A549 (cell line): Measurements from ENCODE around the gene TPM4. TPM values are rescaled to one million over a fixed set of nuclear protein-coding genes. Genes with fewer than 3 reads are reported as not detected.

Experiments used
- ATAC-seq, 2 experiments: fragments of 200-7000 bp in 1 of 2; fragments of >200 bp in 1 of 2; cut with Nextera tagmentation in 1 of 2; cut with Tn5 transposase in 1 of 2; 3 replicates each; pipeline versions ENCODE4 v1.8.0 to v1.9.1; 2018 to 2020; ENCODE audit warnings: mild to moderate bottlenecking in 1 of 2, moderate library complexity in 1 of 2
- CTCF ChIA-PET: fragments of 300-600 bp; sonication (Branson Sonifier 250); formaldehyde crosslinking; extraction: SDS; loops from one replicate; lab custom pipeline; 2021; ENCODE audit warnings: antibody characterized with exemption, inconsistent platforms; lab: Yijun Ruan, JAX
- POLR2A ChIA-PET: fragments of 350-600 bp; formaldehyde crosslinking; extraction: SDS; loops from one replicate; lab custom pipeline; 2021; ENCODE audit warnings: antibody characterized with exemption, inconsistent platforms; lab: Yijun Ruan, JAX
- DNase-seq, 2 experiments: peaks; one replicate each; pipeline versions ENCODE4 v3.0.0 to v3.0.0-alpha.2; 2011 to 2016; ENCODE audit warnings: low read depth in 1 of 2, low spot score in 1 of 2
- FAIRE-seq: peaks from 2 replicates; lab custom pipeline; 2011; peaks lifted over from hg19 to GRCh38; lab: Jason Lieb, UNC
- H3K27ac ChIP-seq, 2 experiments: fragments of >200 bp; sonication (Bioruptor Twin); formaldehyde crosslinking; 3 replicates each; pipeline ENCODE4 v1.5.1; 2016 to 2017
- H3K4me1 ChIP-seq: fragments of >200 bp; sonication (Bioruptor Twin); formaldehyde crosslinking; 3 replicates; pipeline ENCODE4 v1.6.1; 2016
- H3K4me2 ChIP-seq: fragments of >200 bp; sonication (Bioruptor Twin); formaldehyde crosslinking; 3 replicates; pipeline ENCODE4 v1.6.1; 2016
- H3K4me3 ChIP-seq: fragments of >200 bp; sonication (Bioruptor Twin); formaldehyde crosslinking; 3 replicates; pipeline ENCODE4 v1.5.1; 2016
- H3K9me3 ChIP-seq: fragments of >200 bp; sonication (Bioruptor Twin); formaldehyde crosslinking; 3 replicates; pipeline ENCODE4 v1.6.1; 2016
- CBX8 ChIP-seq: fragments of 200-600 bp; sonication (generic); IDR thresholded peaks from 2 replicates; pipeline ENCODE4 v1.6.1; 2016
- CHD4 ChIP-seq: fragments of 200-600 bp; sonication (generic); IDR thresholded peaks from 2 replicates; pipeline ENCODE4 v1.6.1; 2016; ENCODE audit warnings: antibody characterized with exemption, mild to moderate bottlenecking, borderline replicate concordance
- EHF ChIP-seq: fragments of 250-450 bp; sonication (Bioruptor Pico); IDR thresholded peaks from 2 replicates; pipeline ENCODE4 v1.5.0; 2020; ENCODE audit warnings: mild to moderate bottlenecking
- EHMT2 ChIP-seq: fragments of 200-600 bp; sonication (generic); IDR thresholded peaks from 2 replicates; pipeline ENCODE4 v1.6.1; 2016; ENCODE audit warnings: antibody characterized with exemption, low read depth, mild to moderate bottlenecking, moderate library complexity
- ESRRA ChIP-seq: fragments of 150-350 bp; IDR thresholded peaks from 2 replicates; pipeline ENCODE4 v1.6.1; 2014; ENCODE audit warnings: mild to moderate bottlenecking, low read length, borderline replicate concordance
- FOSB ChIP-seq: fragments of 250-450 bp; sonication (Bioruptor Pico); IDR thresholded peaks from 2 replicates; pipeline ENCODE4 v1.5.0; 2020; ENCODE audit warnings: mild to moderate bottlenecking, moderate library complexity
- FOXS1 ChIP-seq: fragments of 250-450 bp; sonication (Bioruptor Pico); IDR thresholded peaks from 2 replicates; pipeline ENCODE4 v1.5.0; 2020; ENCODE audit warnings: mild to moderate bottlenecking, moderate library complexity
- HOXA7 ChIP-seq: fragments of 250-450 bp; sonication (Bioruptor Pico); IDR thresholded peaks from 2 replicates; pipeline ENCODE4 v1.5.0; 2020; ENCODE audit warnings: mild to moderate bottlenecking, moderate library complexity
- JUNB ChIP-seq: fragments of >200 bp; sonication (Bioruptor Twin); formaldehyde crosslinking; IDR thresholded peaks from 2 replicates; pipeline ENCODE4 v1.6.1; 2016
- MAZ ChIP-seq: fragments of 150-350 bp; IDR thresholded peaks from 2 replicates; pipeline ENCODE4 v1.6.1; 2014; ENCODE audit warnings: antibody characterized with exemption, low read depth, low read length, borderline replicate concordance
- MYC ChIP-seq: IDR thresholded peaks from 2 replicates; pipeline ENCODE4 v1.6.1; 2012; ENCODE audit warnings: mild to moderate bottlenecking, inconsistent platforms, low read length, improper control_type of control experiment, borderline replicate concordance
- NR3C1 ChIP-seq: fragments of >200 bp; sonication (Bioruptor Twin); formaldehyde crosslinking; IDR thresholded peaks from 3 replicates; pipeline ENCODE4 v1.6.1; 2017
- POLR2AphosphoS2 ChIP-seq: conservative IDR thresholded peaks from 2 replicates; pipeline ENCODE4 v1.6.1; 2012; ENCODE audit warnings: low read length, improper control_type of control experiment, inconsistent platforms
- RAD21 ChIP-seq, 2 experiments: fragments of >200 bp in 1 of 2; sonication (Bioruptor Twin) in 1 of 2; formaldehyde crosslinking in 1 of 2; IDR thresholded peaks in 1 of 2; conservative IDR thresholded peaks in 1 of 2; 2 replicates in 1 of 2; 3 replicates in 1 of 2; pipeline ENCODE4 v1.6.1; 2012 to 2018; ENCODE audit warnings: inconsistent platforms in 1 of 2
- WGBS: methylation state at CpG from one replicate; pipeline ENCODE4 v1.1.6; 2017; ENCODE audit errors: missing lambda C conversion rate; 5-methylcytosine and 5-hydroxymethylcytosine counted together
- polyA plus RNA-seq, 4 experiments: library from polyadenylated mRNA; depleted of rRNA in 3 of 4; stranded (reverse); fragments of >200 nt; fragmentation: RNase III in 1 of 4; extraction: RNeasy Plus Mini Kit Qiagen cat#74134 plus additional on column Dnase treatment in 1 of 4; gene quantifications; 2 replicates in 3 of 4; 3 replicates in 1 of 4; pipeline ENCODE4 v1.2.3, GENCODE V29; 2011 to 2017
- TF ChIP-seq, protein P1 (sequence below): fragments of 450-650 bp; IDR thresholded peaks from 2 replicates; pipeline ENCODE4 v1.6.1; 2014; ENCODE audit warnings: antibody characterized with exemption
- TF ChIP-seq, protein P2 (sequence below): IDR thresholded peaks from 2 replicates; pipeline ENCODE4 v1.6.1; 2012
- TF ChIP-seq, protein P3 (sequence below): fragments of 250-450 bp; sonication (Bioruptor Pico); IDR thresholded peaks from 2 replicates; pipeline ENCODE4 v1.5.0; 2021; ENCODE audit warnings: mild to moderate bottlenecking, moderate library complexity, borderline replicate concordance
- TF ChIP-seq, protein P4 (sequence below): IDR thresholded peaks from 2 replicates; pipeline ENCODE4 v1.6.1; 2012; ENCODE audit warnings: low read depth, borderline replicate concordance
- TF ChIP-seq, protein P5 (sequence below): fragments of 250-450 bp; sonication (Bioruptor Pico); IDR thresholded peaks from 2 replicates; pipeline ENCODE4 v1.5.0; 2020; ENCODE audit warnings: low read depth, mild to moderate bottlenecking, moderate library complexity

Gene TPM4
- polyA plus RNA-seq, 2 of the 4 experiments (the other 2 are of a cell fraction) = 777 to 860 TPM

DNA sequence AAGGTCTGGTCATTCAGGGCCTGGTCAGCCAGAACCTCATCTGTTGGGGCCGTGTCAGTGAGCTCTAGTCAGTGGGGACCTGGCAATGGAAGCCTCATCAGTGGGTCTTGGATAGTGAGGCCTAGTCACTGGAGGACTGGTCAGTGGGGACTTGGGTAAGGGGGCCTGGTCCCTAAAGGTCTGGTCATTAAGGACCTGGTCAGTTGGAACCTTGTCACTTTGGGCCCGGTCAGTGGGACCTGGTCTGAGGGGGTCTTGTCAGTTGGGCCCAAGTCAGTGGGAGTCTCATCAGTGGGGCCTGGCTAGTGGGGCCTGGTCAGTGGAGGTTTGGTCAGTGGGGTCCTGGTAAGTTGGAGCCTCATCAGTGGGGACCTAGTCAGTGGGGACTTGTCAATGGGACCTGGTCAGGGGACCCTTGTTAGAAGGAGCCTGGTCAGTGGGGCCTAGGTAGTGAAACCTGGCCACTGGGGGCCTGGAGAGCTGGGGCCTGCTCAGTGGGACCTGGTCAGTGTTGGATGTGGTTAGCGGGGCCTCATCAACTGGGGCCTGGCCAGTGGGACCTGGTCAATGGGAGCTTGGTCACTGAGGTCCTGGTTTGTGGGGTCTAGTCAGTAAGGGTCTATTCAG lies 43.7 kb upstream of the TPM4 start:
- DNase-seq (no peak), ATAC-seq (no peak), FAIRE-seq (no peak)
- Histone ChIP-seq H3K4me1 (no peaks in the 10 kb centered on the region), H3K4me2 (no peak overlapping the region), H3K9me3 (no peaks in the 10 kb centered on the region), H3K4me3 (no peak overlapping the region), H3K27ac (no peak overlapping the region)
- CTCF ChIA-PET = interaction anchor here (0.6 to 1.4 kb wide), 2 partner anchors 9 to 682 kb away, joined by 3 to 4 read pairs; no protein-coding TSS in a partner anchor
- POLR2A ChIA-PET = no interaction called here
- WGBS = 83% methylated on average over 2 of the region's 3 CpGs
- TF ChIP-seq RAD21 (conservative IDR thresholded peaks at IDR 0.05 in 1 of 2, IDR thresholded peaks at IDR 0.05 in 1 of 2) = no peak
- no peak for TF ChIP-seq MAZ
- TF ChIP-seq NR3C1 = no peak
- TF ChIP-seq, protein P1, sequence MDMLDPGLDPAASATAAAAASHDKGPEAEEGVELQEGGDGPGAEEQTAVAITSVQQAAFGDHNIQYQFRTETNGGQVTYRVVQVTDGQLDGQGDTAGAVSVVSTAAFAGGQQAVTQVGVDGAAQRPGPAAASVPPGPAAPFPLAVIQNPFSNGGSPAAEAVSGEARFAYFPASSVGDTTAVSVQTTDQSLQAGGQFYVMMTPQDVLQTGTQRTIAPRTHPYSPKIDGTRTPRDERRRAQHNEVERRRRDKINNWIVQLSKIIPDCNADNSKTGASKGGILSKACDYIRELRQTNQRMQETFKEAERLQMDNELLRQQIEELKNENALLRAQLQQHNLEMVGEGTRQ = no peak
- TF ChIP-seq FOXS1 (CRISPR knock-in tag) = no peak
- TF ChIP-seq FOSB (CRISPR knock-in tag) = no peak
- no peak for TF ChIP-seq MYC
- TF ChIP-seq EHMT2 = no peak

DNA sequence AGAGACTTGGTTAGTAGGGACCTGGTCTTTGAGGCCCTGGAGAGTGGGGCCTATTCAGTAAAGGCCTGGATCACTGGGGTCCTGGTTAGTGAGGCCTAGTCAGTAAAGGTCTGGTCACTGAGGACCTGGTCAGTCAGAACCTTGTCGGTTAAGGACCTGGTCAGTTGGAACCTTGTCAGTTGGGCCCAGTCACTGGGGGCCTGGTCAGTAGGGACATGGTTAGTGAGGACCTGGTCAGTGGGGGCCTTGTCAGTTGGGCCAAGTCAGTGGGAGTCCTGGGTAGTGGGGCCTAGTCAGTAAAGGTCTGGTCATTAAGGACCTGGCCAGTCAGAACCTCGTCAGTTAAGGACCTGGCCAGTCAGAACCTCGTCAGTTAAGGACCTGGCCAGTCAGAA lies 43.2 kb upstream of the TPM4 start:
- POLR2A ChIA-PET = no interaction called here
- CTCF ChIA-PET = interaction anchor here (0.6 to 1.4 kb wide), 2 partner anchors 8 to 682 kb away, joined by 3 to 4 read pairs; no protein-coding TSS in a partner anchor

More for the DNA sequence above, 43.2 kb upstream of the TPM4 start:
- ATAC-seq = no peak
- Histone ChIP-seq H3K4me1 (no peaks in the 10 kb centered on the region), H3K9me3 (no peaks in the 10 kb centered on the region), H3K4me3 (no peak overlapping the region), H3K27ac (no peak overlapping the region), H3K4me2 (no peak overlapping the region)
- TF ChIP-seq EHF (CRISPR knock-in tag) (no peak), POLR2AphosphoS2 (no peak), MYC (no peak), CHD4 (no peak), NR3C1 (no peak), MAZ (no peak), JUNB (no peak), ESRRA (no peak), HOXA7 (CRISPR knock-in tag) (no peak), CBX8 (no peak)
- TF ChIP-seq, protein P2, sequence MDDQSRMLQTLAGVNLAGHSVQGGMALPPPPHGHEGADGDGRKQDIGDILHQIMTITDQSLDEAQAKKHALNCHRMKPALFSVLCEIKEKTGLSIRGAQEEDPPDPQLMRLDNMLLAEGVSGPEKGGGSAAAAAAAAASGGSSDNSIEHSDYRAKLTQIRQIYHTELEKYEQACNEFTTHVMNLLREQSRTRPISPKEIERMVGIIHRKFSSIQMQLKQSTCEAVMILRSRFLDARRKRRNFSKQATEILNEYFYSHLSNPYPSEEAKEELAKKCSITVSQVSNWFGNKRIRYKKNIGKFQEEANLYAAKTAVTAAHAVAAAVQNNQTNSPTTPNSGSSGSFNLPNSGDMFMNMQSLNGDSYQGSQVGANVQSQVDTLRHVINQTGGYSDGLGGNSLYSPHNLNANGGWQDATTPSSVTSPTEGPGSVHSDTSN = no peak
- TF ChIP-seq, protein P3, sequence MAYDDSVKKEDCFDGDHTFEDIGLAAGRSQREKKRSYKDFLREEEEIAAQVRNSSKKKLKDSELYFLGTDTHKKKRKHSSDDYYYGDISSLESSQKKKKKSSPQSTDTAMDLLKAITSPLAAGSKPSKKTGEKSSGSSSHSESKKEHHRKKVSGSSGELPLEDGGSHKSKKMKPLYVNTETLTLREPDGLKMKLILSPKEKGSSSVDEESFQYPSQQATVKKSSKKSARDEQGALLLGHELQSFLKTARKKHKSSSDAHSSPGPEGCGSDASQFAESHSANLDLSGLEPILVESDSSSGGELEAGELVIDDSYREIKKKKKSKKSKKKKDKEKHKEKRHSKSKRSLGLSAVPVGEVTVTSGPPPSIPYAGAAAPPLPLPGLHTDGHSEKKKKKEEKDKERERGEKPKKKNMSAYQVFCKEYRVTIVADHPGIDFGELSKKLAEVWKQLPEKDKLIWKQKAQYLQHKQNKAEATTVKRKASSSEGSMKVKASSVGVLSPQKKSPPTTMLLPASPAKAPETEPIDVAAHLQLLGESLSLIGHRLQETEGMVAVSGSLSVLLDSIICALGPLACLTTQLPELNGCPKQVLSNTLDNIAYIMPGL (CRISPR knock-in tag) = no peak
- TF ChIP-seq, protein P4, sequence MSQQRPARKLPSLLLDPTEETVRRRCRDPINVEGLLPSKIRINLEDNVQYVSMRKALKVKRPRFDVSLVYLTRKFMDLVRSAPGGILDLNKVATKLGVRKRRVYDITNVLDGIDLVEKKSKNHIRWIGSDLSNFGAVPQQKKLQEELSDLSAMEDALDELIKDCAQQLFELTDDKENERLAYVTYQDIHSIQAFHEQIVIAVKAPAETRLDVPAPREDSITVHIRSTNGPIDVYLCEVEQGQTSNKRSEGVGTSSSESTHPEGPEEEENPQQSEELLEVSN = no peak
- TF ChIP-seq, protein P5, sequence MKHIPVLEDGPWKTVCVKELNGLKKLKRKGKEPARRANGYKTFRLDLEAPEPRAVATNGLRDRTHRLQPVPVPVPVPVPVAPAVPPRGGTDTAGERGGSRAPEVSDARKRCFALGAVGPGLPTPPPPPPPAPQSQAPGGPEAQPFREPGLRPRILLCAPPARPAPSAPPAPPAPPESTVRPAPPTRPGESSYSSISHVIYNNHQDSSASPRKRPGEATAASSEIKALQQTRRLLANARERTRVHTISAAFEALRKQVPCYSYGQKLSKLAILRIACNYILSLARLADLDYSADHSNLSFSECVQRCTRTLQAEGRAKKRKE = no peak
- no peak for DNase-seq
- 53% methylated on average over 2 of the region's 3 CpGs for WGBS
- FAIRE-seq = no peak
